Mucosa of gallbladder (tissue), 1 donor: ENCODE data around the gene SSUH2. TPM values are rescaled to one million over a fixed set of nuclear protein-coding genes. Genes with fewer than 3 reads are reported as not detected.
"Not testable (repeated sequence)": the region's sequence is repeated elsewhere in the genome, so short reads cannot be mapped to it uniquely, and the experiment has no call there.

Experiments
- DNase-seq: peaks from one replicate; pipeline ENCODE4 v3.0.0-alpha.2; 2020; ENCODE audit warnings: low spot score
- total RNA-seq: library from RNA; stranded (reverse); gene quantifications from one replicate; pipeline ENCODE4 v1.2.1, GENCODE V29; 2021
- donor health status: DM: no; HTN: no; CAD: no.

The SSUH2 gene, protein sequence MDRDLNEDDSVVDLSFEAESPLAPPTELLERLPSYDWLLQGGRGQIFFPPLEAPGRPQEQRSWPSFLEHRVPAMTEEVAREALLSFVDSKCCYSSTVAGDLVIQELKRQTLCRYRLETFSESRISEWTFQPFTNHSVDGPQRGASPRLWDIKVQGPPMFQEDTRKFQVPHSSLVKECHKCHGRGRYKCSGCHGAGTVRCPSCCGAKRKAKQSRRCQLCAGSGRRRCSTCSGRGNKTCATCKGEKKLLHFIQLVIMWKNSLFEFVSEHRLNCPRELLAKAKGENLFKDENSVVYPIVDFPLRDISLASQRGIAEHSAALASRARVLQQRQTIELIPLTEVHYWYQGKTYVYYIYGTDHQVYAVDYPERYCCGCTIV
- total RNA-seq = 2.8 TPM

DNA sequence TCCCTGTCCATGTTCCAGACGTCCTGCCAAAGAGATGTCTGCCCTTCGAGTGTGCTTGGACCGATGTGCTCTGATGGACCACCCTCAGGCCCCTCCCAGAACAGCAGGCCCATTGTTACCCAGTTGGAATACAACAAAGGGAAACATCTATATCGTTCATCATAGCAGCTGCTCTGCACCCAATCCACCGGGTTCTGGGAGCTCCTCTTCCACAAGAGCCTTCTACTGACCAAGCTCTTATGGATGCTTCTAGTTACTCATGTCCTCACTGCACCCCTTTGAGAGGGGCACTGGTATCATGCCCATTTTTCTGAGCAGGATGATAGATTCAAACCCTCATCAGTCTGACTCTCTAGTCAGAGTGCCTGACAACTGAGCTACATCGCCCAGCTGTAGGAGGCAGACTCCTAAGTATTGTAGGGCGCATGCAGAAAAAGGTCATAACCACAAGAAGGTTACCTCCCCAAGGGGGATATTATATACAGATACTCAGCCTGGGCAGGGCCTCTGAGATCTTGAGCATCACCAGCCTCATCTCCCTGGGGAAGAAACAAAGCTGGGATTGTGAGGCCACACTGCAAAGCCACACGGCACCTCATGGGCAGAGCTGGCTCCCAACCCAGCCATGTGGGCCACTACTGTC lies at the start of gene SSUH2:
TSS of gene SSUH2 (minus strand) at position 51 of the 643 bp plus-strand sequence. CDS start at position 11, 40 bp downstream.
- no peak for DNase-seq

DNA sequence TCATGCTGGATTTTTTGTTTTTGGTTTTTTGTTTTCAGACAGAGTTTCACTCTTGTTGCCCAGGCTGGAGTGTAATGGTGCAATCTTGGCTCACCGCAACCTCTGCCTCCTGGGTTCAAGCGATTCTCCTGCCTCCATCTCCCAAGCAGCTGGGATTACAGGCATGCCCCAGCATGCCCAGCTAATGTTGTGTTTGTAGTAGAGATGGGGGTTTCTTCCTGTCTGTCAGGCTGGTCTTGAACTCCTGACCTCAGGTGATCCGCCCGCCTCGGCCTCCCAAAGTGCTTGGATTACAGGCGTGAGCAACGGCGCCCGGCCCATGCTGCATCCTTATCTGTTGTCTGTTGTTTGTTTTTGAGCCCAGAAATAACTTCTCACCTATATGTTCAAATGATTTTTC lies 46.7 kb upstream of the SSUH2 start:
- DNase-seq = not testable (repeated sequence)

DNA sequence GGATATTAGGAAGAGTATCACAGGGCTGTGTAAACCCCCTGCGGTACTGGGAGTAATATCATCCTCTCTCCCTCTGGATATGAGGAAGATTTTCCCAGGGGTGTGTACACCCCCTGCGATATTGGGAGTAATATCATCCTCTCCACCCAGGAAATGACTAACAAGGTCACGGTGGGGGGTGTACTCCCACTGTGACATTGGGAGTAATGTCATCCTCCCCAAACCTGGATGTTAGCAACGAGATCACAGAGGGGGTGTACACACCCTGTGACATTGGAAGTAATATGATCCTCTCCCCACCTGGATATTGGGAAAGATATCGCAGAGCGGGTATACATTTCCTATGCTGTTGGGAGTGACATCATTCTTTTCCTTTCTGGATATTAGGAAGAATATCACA lies 40.4 kb upstream of the SSUH2 start:
- not testable (repeated sequence) for DNase-seq

DNA sequence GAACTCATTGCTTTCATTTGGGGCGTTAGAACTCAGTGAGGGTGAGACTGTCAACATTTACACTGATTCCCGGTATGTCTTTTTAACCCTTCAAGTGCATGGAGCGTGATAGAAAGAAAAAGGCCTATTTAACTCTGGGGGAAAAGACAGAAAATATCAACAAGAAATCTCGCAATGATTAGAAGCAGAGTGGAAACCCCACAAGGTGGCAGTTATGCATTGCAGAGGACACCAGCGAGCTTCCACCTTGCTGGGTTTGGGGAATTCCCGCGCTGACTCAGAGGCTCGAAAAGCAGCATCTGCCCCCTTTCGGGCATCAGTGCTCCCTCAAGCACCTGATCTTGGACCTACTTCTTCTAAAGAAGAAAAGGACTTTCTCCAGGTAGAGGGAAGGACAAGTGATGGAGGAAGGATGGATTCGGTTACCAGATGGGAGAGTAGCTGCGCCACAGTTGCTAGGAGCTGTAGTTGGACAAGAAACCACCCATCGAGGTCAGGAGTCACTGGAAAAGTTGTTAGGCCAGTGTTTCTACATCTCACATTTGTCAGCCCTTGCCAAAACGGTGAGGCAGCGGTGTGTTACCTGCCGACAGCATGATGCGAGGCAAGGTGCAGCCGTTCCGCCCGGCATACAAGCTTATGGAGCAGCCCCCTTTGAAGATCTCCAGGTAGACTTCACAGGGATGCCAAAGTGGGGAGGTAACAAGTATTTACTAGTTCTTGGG lies 38.4 kb upstream of the SSUH2 start:
- DNase-seq = not testable (repeated sequence)

DNA sequence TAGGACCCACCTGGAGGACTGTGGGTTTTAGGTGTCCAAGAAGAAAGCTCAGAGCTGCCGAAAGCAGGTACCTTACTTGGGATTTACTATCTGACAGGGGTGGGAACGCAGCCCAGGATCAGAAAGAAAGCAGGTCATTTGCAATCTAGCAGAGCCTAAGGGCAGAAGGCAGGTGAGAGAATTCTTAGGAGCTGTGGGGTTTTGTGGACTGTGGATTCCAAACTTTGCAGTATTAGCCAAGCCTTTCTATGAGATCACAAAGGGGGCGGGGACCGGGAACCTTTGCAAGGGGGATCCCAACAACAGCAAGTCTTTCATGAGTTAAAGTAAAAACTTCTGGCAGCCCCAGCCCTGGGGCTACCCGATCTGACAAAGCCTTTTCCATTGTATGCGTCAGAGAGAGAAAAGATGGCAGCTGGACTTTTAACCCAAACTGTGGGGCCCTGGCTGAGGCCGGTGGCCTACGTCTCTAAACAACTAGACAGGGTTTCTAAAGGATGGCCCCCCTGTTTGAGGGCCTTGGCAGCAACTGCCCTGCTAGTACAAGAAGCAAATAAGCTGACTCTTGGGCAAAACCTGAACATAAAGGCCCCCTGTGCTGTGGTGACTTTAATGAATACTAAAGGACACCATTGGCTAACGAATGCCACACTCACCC lies 37.4 kb upstream of the SSUH2 start:
- DNase-seq = not testable (repeated sequence)

DNA sequence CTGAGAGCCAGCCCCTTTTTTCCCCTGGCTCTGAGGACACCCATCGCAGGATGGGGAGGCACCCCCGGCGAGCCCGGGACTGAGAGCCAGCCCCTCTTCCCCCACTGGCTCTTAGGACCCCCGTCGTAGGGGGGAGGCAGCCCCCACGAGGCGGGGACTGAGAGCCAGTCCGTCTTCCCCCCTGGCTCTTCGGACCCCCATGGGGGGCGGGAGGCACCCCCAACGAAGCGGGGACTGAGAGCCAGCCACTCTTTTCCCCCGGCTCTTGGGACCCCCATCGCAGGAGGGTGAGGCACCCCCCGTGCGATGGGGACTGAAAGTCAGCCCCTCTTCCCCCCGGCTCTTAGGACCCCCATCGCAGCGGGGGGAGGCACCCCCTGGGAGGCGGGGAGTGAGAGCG lies 36.8 kb upstream of the SSUH2 start:
- no peak for DNase-seq

DNA sequence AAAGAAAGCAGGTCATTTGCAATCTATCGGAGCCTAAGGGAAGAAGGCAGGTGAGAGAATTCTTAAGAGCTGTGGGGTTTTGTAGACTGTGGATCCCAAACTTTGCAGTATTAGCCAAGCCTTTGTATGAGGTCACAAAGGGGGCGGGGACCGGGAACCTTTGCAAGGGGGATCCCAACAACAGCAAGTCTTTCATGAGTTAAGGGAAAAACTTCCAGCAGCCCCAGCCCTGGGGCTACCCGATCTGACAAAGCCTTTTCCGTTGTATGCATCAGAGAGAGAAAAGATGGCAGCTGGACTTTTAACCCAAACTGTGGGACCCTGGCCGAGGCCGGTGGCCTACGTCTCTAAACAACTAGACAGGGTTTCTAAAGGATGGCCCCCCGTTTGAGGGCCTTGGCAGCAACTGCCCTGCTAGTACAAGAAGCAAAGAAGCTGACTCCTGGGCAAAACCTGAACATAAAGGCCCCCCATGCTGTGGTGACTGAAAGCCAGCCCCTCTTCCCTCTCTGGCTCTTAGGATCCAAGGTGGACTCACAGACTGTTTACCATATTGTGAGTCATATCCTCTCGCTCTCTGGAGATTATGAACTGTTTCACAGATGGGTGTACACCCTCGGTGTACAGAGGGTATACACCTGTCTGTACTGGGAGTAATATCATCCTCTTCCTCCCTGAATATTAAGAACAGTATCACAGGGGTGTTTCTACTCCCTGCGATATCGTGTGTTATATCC lies 35.4 kb upstream of the SSUH2 start:
- not testable (repeated sequence) for DNase-seq

DNA sequence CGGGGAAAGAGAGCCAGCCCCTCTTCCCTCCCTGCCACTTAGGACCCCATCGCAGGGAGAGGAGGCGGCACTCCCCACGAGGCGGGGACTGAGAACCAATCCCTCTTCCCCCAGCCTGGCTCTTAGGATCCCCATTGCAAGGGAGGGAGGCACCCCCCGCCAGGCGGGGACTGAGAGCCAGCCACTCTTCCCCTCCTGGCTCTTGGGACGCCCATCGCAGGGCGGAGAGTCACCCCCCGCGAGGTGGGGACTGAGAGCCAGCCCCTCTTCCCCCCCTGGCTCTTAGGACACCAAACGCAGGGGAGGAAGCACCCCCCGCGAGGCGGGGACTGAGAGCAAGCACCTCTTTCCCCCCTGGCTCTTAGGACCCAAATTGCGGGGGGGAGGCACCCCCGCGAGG lies 34.2 kb upstream of the SSUH2 start:
- no peak for DNase-seq

DNA sequence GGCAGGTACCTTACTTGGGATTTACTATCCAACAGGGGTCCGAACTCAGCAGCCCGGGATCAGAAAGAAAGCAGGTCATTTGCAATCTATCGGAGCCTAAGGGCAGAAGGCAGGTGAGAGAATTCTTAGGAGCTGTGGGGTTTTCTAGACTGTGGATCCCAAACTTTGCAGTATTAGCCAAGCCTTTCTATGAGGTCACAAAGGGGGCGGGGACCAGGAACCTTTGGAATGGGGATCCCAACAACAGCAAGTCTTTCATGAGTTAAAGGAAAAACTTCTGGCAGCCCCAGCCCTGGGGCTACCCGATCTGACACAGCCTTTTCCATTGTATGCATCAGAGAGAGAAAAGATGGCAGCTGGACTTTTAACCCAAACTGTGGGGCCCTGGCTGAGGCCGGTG lies 32.7 kb upstream of the SSUH2 start:
- not testable (repeated sequence) for DNase-seq

DNA sequence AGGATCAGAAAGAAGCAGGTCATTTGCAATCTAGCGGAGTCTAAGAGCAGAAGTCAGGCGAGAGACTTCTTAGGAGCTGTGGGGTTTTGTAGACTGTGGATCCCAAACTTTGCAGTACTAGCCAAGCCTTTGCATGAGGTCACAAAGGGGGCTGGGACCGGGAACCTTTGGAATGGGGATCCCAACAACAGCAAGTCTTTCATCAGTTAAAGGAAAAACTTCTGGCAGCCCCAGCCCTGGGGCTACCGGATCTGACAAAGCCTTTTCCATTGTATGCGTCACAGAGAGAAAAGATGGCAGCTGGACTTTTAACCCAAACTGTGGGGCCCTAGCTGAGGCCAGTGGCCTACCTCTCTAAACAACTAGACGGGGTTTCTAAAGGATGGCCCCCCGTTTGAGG lies 31.0 kb upstream of the SSUH2 start:
- not testable (repeated sequence) for DNase-seq

DNA sequence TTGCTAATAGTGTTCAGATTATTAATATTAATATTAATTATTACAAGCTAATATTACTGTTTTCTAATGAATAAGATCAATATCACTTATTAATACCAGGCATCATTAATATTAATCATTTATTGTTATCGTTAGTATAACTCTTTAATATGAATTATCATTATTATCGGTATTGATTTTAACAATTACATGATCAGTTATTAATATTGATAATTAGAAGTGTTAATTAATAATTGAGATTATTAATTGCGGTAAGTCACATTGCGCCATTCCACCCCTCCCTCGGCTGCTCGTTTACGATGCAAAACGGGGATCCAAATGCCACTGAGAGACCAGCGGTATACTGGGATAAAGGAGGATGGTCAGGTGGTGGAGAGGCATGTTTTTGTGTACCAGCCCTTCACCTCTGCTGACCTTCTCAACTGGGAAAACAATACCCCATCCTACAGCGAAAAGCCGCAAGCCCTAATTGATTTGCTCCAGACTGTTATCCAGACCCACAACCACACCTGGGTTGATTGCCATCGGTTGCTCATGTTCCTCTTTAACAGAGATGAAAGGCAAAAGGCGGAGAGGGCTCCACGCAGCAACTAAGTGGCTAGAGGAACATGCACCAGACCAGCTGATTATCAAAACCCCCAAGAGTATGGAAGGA lies 28.6 kb upstream of the SSUH2 start:
- DNase-seq = no peak

DNA sequence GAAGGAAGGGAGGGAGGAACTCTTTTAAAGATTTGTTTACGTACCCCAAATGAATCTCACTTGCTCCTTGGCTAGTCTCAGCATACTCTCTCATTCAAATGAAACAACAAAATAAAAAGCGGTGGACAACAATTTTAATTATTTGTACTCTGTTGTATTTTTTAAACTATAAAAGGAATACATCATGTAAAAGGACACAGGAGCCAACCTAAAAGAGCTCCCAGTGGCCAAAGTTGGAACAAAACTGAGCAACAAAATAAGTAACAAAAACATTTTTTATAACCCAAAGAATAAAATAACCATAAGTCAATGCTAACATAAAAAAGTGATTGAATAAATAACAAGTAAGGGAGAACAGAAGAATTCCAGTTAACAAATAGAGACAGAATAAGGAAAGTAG lies 24.4 kb upstream of the SSUH2 start:
- DNase-seq = no peak

DNA sequence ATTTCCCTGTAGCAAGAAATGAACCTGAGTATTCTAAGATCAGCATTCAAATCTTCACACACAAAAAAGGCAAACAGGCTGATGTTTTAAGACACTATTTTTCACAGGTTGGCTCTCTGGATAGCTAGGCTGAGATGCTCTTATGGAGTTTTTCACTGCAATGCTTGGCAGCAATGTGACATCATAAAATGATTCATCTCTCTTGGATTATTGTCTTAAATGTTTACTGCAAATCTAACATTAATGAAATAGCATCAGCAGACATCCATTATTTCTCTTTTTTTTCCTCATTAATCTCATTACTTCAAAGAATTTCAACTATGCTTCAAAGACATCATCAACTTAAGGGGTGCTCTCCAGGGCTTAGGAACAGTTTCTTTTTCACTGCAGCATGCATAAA lies 23.6 kb upstream of the SSUH2 start:
- DNase-seq = no peak

DNA sequence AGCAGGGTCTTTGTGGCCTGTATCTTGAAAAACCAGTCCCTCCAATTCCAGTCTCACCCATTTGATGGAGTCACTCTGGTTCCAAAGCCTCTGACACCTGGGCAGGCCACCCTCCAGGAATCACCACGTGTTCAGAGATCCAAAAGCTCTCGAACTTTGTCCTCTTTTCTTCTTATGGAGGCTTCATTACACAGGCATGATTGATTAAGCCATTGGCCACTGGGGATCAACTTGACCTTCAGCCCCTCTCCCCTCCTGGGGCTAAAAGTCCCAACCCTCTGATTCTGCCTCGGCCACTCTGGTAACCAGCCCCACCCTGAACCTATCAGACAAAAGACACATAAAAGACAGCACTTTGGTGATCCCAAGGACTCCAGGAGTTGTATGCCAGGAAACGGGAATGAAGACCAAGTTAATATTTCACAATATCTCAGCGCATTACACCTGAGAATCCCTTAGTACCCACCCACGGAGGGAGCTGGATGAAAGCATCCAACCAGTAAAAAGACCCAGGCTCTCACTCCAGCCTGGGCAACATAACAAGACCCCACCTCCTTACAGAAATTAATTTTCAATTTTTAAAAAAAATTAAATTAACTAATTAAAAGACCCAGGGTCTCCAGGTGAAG lies 23.0 kb upstream of the SSUH2 start:
- DNase-seq = no peak

DNA sequence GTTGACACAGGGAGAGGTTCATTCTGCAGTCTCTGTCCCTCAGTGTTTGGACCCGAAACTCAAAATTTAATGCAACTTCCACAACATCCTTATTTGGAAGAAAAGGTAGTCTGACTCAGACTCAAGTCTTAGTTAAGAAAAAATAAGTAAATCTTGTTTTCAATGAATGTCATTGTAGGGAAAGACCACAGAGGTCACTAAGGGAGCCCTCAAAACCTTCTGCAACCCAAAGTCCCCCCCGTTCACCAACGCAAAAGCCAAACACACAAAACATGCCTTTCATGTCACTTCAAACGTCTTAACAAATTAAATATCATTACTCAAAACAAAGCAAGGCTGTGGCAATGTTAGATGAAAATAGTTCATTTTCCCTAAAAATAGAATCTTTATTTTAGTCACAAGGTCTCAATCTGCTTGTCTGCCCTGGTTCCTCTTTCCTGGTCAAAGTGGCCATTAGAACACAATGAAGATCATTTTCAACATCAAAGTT lies 20.9 kb upstream of the SSUH2 start:
- no peak for DNase-seq

DNA sequence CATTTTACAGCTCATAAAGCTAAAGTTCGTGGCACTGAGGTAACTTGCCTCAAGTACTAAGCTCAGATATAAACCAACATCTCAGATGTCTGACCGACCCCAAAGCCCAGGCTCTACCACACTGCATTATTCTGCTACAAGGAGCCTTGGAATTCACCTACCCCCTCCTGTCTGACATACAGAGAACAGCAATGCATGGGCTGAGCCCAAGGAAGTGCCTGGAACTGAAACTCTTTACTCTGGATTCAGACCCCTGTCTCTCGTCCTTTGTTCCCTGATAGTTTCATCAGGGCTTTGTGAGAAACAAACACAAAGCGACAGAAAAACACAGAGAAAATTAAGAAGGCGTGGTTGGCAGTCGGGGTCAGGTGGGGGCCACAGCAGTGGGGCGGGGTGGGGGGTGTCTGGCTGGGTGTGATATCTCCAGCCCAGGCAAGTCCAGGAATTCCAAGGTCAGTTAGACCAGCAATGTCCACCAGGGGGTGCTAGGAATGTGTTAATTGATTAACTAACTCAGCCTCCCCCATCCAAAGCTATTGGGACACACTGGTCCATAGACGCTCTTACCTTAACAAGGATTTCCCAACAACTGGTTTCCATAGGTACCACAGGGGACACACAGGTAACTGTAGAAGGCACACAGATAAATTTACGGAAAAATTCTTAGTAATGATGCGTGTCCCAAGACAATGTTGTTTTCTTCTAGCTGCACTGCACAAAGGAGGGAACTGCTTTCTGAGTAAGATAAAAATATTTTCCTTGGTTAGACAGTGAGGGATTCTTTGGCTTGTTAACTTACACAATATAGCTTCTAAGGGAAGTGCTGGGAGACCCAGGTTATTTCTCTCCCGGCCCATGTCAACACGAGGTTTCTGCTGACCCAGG lies 18.8 kb upstream of the SSUH2 start:
- peak; percentile 73 for DNase-seq

DNA sequence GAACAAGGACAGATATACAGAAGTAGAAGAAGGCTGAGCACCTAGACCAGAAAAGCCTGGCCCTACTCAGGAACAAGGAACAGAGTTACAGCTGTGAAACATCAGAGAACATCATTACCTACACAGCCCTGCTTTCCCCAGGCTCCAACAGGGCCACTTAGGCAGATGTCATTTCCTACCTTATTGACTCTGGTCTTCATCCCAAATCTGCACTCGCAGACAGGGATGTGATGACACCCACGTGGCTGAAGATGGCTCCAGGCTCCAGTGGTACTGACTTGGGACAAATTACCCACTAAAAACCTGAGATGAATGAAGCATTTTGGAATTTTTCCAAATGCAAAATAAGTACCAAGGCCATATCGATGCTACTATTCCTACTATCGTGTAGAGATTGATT lies 18.0 kb upstream of the SSUH2 start:
- no peak for DNase-seq

DNA sequence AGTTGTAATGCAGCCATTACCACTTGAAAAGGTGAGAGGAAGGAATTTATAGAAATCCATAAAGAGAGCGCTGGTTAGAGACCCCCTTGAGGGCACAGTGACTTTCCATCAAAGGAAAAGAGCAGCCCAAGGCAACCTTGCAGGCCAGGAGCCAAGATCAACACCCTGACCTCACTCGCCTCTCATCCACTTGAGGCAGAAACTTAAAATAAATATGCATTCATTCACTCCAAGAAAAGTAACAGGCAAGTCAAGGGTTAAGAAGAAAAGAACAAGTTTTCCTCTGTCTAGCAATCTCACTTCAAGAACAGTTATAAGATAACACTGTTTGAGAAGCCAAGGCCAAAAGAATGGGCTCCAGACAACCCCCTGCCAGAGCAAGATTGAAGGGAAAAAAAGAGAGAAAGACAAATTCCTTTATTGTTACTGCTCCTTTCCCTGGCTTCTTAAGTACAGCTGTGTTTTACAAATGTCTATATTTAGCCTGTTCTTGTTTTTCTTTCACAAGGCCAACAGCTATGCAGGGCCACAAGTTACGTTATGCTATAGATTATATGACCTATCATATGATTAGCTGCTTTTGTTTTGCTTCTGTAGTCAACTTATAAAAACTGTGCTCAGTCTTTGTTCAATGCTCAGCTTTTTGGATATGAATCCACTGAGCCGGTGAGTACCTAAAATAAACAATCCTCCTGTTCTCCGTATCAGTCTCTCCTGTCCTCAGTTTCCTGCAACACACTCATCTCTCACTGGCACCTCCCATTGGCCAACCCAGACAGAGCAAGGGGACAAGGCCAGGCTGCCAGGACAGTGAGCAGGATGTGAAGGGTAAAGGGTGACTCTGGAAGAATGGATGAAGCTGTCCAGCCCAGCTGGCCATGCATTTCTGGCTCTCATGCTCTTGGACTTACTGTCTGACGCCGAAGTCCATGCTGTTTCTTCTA lies 15.8 kb upstream of the SSUH2 start:
- no peak for DNase-seq
